WTC11 (cell line): ENCODE data around the gene STRADA. TPM values are rescaled to one million over a fixed set of nuclear protein-coding genes. Genes with fewer than 3 reads are reported as not detected.

Experiments
- AFF4 ChIP-seq: sonication (generic); formaldehyde crosslinking; IDR thresholded peaks from 2 replicates; pipeline ENCODE4 v1.8.1; 2023; ENCODE audit warnings: mild to moderate bottlenecking, missing genetic modification reagents, borderline replicate concordance
- CREM ChIP-seq: sonication (generic); formaldehyde crosslinking; IDR thresholded peaks from 2 replicates; pipeline ENCODE4 v1.8.1; 2022; ENCODE audit warnings: mild to moderate bottlenecking, missing genetic modification reagents, moderate library complexity
- CTCF ChIP-seq: fragments of 200-600 bp; IDR thresholded peaks from 2 replicates; pipeline ENCODE4 v1.8.0; 2022; ENCODE audit warnings: antibody characterized with exemption
- E2F1 ChIP-seq: sonication (generic); formaldehyde crosslinking; IDR thresholded peaks from 2 replicates; pipeline ENCODE4 v1.8.0; 2022; ENCODE audit warnings: mild to moderate bottlenecking, missing genetic modification reagents
- ETV6 ChIP-seq: sonication (generic); formaldehyde crosslinking; IDR thresholded peaks from 2 replicates; pipeline ENCODE4 v1.8.1; 2022; ENCODE audit warnings: mild to moderate bottlenecking, missing genetic modification reagents
- GABPB1 ChIP-seq: sonication (generic); formaldehyde crosslinking; IDR thresholded peaks from 2 replicates; pipeline ENCODE4 v1.8.1; 2023; ENCODE audit warnings: mild to moderate bottlenecking, missing genetic modification reagents
- IRF1 ChIP-seq: sonication (generic); formaldehyde crosslinking; IDR thresholded peaks from 2 replicates; pipeline ENCODE4 v1.8.0; 2023; ENCODE audit warnings: missing genetic modification reagents
- KAT7 ChIP-seq: sonication (generic); formaldehyde crosslinking; IDR thresholded peaks from 2 replicates; pipeline ENCODE4 v1.8.1; 2023; ENCODE audit warnings: missing genetic modification reagents, mild to moderate bottlenecking, borderline replicate concordance
- MAX ChIP-seq: sonication (generic); formaldehyde crosslinking; IDR thresholded peaks from 2 replicates; pipeline ENCODE4 v1.8.0; 2022; ENCODE audit warnings: mild to moderate bottlenecking, missing genetic modification reagents
- NFATC4 ChIP-seq: fragments of 250-450 bp; sonication (Bioruptor Pico); IDR thresholded peaks from 2 replicates; pipeline ENCODE4 v1.9.0; 2021; ENCODE audit warnings: mild to moderate bottlenecking
- NR3C1 ChIP-seq: sonication (generic); formaldehyde crosslinking; conservative IDR thresholded peaks from 2 replicates; pipeline ENCODE4 v1.8.1; 2023; ENCODE audit warnings: low read depth, mild to moderate bottlenecking, missing genetic modification reagents
- PRDM15 ChIP-seq: sonication (generic); formaldehyde crosslinking; IDR thresholded peaks from 2 replicates; pipeline ENCODE4 v1.8.0; 2022; ENCODE audit warnings: missing genetic modification reagents
- PREB ChIP-seq: sonication (generic); formaldehyde crosslinking; IDR thresholded peaks from 2 replicates; pipeline ENCODE4 v1.8.1; 2022; ENCODE audit warnings: mild to moderate bottlenecking, missing genetic modification reagents, moderate library complexity, borderline replicate concordance
- RELA ChIP-seq: sonication (generic); formaldehyde crosslinking; IDR thresholded peaks from 2 replicates; pipeline ENCODE4 v1.8.1; 2022; ENCODE audit warnings: missing genetic modification reagents, mild to moderate bottlenecking, borderline replicate concordance
- SMAD4 ChIP-seq: sonication (generic); formaldehyde crosslinking; IDR thresholded peaks from 2 replicates; pipeline ENCODE4 v1.8.0; 2022; ENCODE audit warnings: mild to moderate bottlenecking, missing genetic modification reagents
- TCF7 ChIP-seq: sonication (generic); formaldehyde crosslinking; IDR thresholded peaks from 2 replicates; pipeline ENCODE4 v1.8.0; 2022; ENCODE audit warnings: mild to moderate bottlenecking, low read depth, missing genetic modification reagents, moderate library complexity
- USF2 ChIP-seq: sonication (generic); formaldehyde crosslinking; IDR thresholded peaks from 2 replicates; pipeline ENCODE4 v1.8.1; 2023; ENCODE audit warnings: mild to moderate bottlenecking, missing genetic modification reagents, moderate library complexity
- ZNF416 ChIP-seq: fragments of 250-450 bp; sonication (Bioruptor Pico); IDR thresholded peaks from 2 replicates; pipeline ENCODE4 v1.9.0; 2021; ENCODE audit warnings: mild to moderate bottlenecking, inconsistent platforms
- ZNF671 ChIP-seq: fragments of 250-450 bp; sonication (Bioruptor Pico); IDR thresholded peaks from 2 replicates; pipeline ENCODE4 v1.8.0; 2021; ENCODE audit warnings: mild to moderate bottlenecking
- total RNA-seq: library from RNA; stranded (reverse); gene quantifications from 3 replicates; pipeline ENCODE4 v1.2.3, GENCODE V29; 2021

STRADA gene
- total RNA-seq, 1 experiment from 2014 or later: 36.6 TPM

- TF ChIP-seq ETV6 (CRISPR knock-in tag) (peak; percentile 72), PREB (CRISPR knock-in tag) (no peak), NR3C1 (CRISPR knock-in tag) (0 out of 2 replicates have a peak, but pooled peaks have one; percentile 50), PRDM15 (peak; percentile 44; the same call in 1 of the 2 replicates), E2F1 (CRISPR knock-in tag) (no peak), IRF1 (CRISPR knock-in tag) (peak; percentile 87), NFATC4 (no peak), MAX (CRISPR knock-in tag) (peak; percentile 76; the same call in 1 of the 2 replicates), CREM (peak; percentile 58; the same call in 1 of the 2 replicates), ZNF671 (0 out of 2 replicates have a peak, but pooled peaks have one; percentile 47), ZNF416 (CRISPR knock-in tag) (no peak), SMAD4 (CRISPR knock-in tag) (no peak), AFF4 (CRISPR knock-in tag) (no peak), GABPB1 (CRISPR knock-in tag) (no peak), CTCF (no peak), USF2 (CRISPR knock-in tag) (peak; percentile 13), KAT7 (CRISPR knock-in tag) (0 out of 2 replicates have a peak, but pooled peaks have one; percentile 61), TCF7 (CRISPR knock-in tag) (no peak), RELA (CRISPR knock-in tag) (peak; percentile 64)
- TF ChIP-seq, all 79 proteins: peak for 28
Measured at GRCh38 chr17:63700528-63701455, 40.8 kb downstream of the STRADA start (continued).
